HG02798 (cell line): ENCODE data around the gene CCDC39.
"Not testable (repeated sequence)": the region's sequence is repeated elsewhere in the genome, so short reads cannot be mapped to it uniquely, and the experiment has no call there.

ENCODE experiments used
- ATAC-seq: cut with Tn5 transposase; IDR thresholded peaks from one replicate; pipeline ENCODE4 v1.9.1; 2021; ENCODE audit warnings: mild to moderate bottlenecking; ENCODE audit not compliant: unreplicated experiment, poor library complexity

The CCDC39 gene

DNA sequence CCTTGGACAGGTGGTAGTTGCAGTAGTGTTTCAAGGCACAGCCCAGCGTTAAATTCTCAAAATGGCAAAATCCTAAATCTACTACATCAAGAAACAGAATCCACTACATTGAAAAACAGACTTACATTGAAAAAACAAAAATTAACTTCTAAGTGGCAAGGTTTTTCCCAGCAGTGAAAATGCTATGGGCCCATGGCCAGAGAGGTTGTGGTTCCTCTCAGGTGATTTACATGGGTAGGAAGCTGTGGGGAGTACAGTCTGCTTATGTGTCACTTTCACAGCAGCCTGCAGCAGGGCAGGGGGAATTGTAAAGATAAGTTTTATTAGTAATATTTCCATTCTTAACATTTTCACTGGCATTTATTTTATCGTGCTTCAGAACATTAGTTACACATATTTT lies 52.4 kb downstream of the CCDC39 start:
- peak; percentile 95 for ATAC-seq

DNA sequence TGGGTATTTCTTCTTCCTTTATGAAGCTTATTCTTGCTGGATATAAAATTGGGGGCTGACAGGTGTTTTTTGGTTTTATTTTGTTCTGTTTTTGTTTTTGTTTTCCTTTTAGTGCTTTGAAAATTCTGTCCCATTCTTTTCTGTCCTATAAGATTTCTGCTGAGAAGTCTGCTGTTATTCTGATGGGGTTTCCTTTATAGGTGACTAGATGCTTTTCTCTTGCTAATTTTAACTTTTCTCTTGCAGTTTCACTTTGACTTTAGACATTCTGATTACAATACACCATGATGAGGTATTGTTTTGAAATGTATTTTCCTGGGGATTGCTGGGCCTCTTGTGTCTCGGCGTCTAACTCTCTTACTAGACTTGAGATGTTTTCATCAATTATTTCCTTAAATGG lies 54.6 kb downstream of the CCDC39 start:
- peak; percentile 53 for ATAC-seq

DNA sequence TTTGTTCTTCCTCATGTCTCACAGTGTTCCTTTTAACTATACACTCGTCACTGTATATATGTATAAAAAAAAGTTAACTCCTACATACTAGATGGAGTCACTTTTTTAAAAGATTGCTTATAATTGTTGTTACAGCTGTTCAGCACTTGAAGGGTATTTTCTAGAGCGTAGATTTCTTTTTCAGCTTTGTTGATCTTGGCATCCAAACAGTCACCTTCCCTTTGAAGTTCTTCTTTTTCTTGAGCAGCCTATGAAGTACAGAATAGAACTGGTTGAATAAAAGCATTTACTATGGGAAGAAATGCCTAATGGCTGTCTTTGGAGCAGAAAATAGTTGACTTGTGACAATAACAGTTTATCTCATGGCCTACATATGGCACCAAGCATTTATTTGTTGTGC lies 59.6 kb downstream of the CCDC39 start:
- no peak for ATAC-seq

DNA sequence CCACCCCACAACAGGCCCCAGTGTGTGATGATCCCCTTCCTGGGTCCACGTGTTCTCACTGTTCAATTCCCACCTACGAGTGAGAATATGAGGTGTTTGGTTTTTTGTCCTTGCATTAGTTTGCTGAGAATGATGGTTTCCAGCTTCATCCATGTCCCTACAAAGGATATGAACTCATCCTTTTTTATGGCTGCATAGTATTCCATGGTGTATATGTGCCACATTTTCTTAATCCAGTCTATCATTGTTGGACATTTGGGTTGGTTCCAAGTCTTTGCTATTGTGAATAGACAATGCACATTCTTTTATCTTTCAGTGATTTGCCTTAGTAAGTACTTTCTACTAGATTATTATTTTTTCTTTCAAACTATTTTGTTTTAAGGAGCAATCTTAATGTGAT lies 60.7 kb downstream of the CCDC39 start:
- not testable (repeated sequence) for ATAC-seq

DNA sequence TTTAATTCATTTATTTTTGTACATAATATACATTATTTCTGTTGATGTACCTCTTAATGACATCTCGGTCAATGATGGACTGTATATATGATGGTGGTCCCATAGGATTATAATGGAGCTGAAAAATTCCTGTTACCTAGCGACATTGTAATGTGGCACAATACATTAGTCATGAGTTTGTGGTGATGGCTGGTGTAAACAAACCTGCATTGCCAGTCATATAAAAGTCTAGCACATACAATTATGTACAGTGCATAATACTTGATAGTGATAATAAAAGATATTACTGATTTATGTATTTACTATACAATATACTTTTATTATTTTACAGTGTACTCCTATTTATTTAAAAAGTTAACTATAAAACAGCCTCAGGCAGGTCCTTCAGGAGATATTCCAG lies 62.2 kb downstream of the CCDC39 start:
- no peak for ATAC-seq

DNA sequence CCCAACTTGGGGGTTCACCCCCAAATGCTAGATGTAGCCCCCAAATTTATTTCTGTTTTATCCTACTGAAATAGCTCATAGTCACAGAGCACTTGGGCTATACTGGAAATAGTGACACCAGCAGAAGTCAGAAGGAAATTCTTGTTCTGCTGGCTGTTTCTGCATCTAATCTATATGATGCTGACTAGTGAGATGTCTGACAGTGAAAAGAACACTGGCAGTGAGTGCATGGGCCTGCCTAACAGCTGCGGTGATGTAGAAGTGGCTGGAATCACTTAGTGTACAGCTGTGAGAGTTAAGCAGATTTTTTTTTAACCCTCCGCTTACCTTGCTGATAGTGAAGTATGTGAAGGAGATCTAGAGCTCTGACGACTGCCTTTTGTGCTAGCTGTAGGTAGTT lies 63.3 kb downstream of the CCDC39 start:
- ATAC-seq: no peak

DNA sequence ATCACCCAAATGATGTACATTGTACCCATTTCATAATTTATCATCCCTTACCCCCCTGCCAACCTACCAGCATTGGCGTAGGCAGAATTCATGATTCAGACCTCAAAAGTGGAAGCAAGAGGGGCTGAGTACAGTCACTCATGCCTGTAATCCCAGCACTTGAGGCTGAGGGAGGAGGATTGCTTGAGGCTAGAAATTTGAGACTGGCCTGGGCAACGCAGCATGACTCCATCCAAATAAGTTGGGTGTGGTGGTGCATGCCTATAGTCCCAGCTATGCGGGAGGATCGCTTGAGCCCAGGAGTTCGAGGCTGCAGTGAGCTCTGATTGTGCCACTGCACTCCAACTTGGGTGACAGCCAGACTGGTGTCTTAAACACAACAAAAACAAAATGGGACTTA lies 66.9 kb downstream of the CCDC39 start:
- no peak for ATAC-seq

DNA sequence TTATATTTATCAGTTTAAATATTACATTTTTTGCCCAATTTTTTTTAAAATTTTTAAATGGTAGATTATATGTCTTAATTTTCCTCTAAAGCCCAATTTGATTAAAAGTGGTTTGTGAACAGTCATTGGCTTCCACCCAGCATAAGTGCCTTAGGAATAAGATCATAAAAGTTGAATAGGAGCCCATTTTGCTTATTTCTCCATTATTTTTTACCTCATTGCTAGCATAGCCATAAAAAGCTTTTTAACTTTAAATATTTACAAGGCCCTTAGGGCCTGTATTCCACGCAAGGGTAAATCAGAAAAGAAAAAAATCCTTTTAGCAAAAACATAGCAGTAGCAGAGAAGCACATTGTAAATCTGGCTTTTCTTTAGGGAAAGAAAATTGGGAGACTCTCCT lies 68.3 kb downstream of the CCDC39 start:
- no peak for ATAC-seq

DNA sequence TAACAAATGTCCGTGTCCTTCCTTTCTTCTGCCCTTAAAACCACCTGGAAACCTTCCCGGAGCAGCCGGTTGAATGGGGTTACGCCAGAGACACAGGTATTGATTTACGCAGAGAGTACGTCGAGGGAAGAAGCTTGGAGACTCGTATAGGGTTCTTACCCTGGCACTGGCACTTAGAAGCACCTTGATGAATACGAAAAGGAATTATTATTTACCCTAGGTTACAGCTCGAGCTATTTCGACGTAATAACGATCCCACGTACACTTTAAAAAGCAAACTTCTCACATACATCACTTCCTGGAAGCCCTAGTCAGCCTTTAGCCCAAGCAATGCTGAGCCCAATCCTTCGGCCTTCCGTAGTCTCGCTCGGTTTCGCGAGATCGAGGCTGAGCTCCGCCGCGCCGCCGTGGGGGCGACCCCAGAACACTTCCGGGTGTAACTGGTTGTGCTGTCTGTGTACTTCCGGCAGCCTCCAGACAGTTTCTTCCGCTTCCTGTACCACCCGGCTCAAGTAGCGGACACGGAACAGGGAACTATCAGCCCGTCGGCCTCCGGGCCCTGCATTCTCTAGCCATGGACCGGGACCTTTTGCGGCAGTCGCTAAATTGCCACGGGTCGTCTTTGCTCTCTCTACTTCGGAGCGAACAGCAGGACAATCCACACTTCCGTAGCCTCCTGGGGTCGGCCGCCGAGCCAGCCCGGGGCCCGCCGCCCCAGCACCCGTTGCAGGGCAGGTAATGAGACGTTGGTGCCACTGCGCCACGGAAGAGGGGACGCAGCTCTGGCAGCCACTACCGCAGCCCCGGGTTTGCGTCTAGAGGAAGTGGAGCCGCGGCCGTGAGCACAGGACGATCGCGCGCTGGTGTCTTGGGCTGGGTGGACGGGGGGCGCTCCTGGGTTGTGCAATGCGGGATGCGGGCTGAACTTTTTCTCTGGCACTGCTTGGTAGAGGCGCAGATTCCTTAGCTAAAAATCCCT lies 77.3 kb downstream of the CCDC39 start, which contains the start of gene TTC14:
TSS of gene TTC14 (plus strand) at position 476 of the 979 bp plus-strand sequence. CDS start at position 575, 99 bp downstream.
- peak; percentile 98 for ATAC-seq

DNA sequence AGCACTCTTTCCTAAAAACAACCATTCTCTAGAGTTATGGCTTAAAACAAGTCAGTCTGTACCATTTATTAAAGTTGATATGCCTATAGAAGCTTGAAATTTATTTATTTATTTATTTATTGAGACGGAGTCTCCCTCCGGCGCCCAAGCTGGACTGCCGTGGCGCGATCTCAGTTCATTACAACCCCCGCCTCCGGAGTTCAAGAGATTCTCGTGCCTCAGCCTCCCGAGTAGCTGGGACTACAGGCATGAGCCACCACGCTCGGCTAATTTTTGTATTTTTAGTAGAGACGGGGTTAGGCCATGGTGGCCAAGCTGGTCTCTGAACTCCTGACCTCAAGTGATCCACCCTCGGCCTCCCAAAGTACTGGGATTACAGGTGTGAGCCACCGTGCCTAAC lies 78.8 kb downstream of the CCDC39 start:
- no peak for ATAC-seq

DNA sequence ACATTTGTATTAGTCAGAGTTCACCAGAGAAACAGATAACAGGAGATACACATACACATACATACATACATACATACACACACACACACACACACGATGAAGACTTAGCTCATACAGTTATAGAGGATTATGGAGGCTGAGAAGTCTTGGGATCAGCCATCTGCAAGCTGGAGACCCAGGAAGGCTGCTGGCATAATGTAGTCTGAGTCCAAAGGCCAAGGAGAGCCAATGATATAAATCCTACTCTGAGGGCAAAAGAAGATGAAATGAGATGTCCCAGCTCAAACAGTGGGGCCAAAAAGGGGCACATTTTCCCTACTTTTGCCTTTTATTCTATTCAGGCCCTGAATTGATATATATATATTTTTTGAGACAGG lies 83.7 kb downstream of the CCDC39 start:
- no peak for ATAC-seq

DNA sequence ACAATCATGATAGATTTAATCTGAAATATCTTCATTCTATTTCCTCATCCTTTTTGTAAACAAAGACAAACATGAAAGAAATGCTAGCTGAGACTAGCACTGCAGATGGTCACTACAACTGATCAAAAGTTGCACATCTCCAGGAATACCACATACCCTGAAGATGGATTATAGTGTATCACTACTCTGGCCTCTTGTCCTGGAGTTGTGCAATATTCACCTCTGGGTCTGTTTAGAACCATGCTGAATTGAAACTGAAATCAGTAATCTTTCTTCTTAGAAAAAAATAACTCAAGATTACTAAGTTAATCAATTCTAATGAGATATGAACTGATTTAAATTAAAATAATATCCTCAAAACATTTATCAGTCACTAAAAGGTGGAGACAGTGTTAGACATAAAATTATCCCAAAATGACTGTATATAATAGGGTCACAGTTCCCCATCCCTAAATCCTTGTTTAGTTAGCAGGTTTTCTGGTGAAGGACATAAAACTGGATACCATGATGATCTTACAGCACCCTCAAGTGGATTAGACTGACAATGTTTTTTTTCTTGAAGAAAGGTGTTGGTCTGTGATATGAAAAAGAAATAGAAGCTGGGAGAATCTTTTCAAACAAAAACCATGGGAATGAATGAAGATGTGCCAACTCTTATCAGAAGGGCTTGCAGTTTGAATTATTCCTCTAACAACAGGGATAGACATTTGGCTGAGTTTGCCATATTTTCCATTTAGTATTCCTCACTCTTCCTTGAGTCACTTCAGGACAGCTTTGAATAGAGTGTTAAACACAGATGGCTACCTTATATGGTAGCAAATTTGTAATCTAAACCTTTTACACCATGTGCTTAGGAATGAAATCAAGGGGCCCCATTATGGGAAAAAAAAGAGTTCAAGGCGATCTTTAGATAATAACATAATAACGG lies 84.4 kb downstream of the CCDC39 start:
- peak; percentile 68 for ATAC-seq

DNA sequence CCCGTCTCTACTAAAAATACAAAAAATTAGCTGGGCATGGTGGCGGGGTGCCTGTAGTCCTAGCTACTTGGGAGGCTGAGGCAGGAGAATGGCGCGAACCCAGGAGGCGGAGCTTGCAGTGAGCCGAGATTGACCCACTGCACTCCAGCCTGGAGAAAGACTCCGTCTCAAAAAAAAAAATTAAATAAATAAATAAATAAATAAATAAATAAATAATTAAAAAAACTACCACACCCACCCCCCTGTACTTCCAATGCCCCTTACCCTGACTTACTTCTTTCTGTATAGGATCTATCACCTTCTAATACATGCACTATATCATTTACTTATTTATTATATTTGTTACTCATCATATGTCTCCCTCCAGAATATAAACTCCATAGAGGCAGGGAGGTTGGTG lies 85.7 kb downstream of the CCDC39 start:
- ATAC-seq: not testable (repeated sequence)

DNA sequence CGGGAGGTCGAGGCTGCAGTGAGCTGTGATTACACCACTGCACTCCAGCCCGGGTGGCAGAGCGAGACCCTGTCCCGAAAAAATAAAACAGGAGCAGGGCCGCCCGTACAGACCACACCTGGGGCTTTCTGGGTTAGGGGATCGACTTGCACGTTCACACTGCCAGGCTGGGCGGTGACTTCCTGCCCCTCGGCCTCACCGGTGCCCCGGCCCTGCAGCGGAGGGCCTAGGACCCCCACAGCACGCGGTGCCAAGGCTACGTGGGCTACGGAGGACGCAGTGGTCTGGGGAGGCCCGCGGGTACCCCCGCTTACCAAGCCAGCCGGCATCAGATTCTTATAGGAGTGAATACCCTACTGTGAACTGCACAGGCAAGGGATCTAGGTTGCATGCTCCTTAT lies 88.9 kb downstream of the CCDC39 start:
- ATAC-seq: no peak

DNA sequence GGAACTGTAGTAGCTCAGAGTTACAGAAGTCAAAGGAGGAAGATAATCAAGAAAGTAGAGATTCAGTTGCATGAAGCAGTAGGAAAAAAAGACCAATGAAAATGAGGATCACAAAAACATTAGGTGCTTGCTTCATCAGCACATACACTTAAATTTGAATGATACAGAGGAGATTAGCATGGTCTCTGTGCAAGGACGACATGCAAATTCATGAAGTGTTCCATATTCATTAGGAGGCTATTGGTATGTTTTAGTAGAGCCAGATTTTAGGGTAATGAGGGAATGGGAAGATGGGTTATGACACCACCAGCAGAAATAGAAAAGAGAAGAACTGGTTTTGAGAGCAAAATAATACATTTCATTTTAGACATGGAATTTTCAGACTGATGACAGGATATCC lies 98.4 kb downstream of the CCDC39 start:
- no peak for ATAC-seq

DNA sequence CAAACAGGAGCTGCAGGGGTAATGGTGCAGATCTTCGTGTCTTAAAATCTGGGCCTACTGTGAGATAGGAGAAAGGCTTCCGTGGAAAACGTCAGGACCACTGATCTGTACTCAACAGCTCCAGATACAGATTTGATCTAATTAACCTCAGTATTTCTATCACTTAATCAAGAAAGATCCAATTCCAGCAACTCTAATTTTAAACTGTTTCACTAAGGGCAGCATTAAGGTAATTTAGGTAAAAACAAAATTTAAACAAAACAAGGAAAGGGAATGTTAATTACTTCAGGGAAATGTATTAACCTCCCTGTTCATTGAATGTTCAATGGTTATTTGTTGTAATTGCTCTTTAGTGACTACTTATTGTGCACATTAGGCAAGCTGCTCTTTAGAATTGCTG lies 103.7 kb downstream of the CCDC39 start:
- no peak for ATAC-seq

DNA sequence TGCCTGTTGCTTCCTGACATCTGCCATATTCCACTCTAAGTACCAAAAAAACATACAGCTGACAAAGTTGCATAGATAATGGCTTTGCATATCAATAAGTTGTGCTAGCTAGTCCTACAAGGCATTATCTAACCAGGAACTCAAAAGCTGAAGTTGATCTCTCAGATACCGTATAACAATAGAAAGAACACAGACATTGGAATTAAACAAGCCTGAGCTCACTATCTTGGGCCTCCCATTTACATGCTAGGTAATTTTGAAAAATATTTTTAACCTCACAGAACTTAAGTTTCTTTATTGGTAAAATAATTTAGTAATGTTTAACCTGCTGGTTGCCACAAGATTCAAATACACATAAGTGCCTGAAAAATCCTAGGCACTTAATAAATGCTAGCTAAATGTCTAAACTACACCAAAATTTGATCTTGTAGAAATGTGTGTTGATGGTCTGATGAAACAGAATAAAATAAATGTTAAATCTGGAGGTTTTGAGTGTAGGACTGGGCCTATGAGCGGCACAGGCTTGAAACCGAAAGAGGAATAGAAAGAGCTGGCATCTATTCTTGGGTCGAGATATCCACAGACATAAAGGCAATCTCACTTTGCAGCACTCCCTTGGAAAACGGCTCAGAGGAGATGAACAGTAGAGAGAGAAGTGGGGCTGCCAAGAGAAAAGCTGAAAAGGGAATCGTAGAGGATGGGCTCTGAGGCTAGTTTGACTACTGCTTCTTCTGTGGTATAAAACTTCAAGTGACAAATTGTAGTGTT lies 107.3 kb downstream of the CCDC39 start:
- peak; percentile 93 for ATAC-seq

DNA sequence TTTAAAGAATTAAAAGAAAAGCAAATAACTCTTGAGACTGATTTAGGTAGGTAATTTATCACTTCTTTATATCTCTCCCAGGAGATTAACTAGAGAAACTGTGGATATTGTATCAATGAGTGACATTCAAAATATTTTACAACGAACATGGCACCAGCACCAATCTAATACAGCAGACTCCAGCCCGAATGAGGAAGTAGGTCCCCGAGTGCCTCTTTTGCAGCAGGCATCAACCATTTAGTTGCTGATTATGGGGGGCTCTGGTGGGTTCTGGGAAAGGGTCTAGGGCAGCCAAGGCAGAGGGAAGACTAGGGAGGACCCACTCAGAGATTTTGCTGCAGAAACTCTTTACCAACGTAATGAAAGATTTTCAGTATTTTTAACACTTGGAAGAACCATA lies 109.1 kb downstream of the CCDC39 start:
- no peak for ATAC-seq

DNA sequence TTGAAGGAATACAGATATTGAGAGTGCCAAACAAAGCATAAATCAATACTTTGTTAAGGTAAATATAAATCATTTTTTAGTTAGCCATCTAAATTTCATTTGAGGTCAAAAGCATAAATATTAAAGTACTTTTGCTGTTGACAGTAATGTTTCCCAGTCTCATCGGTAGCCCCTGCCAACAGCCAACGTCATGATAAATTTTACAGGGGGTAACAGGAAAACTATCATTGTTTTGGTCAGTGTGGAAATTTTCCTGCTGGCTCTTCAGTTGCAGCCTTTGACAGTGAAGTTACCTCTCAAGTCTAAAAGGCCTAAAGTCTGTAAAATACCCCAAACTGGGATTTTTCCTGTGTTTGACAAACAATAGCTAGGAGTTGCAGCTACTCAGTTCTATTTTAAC lies 114.6 kb downstream of the CCDC39 start:
- no peak for ATAC-seq
